HCT116 (cell line): Measurements from ENCODE around the gene SLAIN2. TPM values are rescaled to one million over a fixed set of nuclear protein-coding genes. Genes with fewer than 3 reads are reported as not detected.

Source experiments
- ATAC-seq: fragments of 200-7000 bp; cut with Tn5 transposase; 2 replicates; pipeline ENCODE4 v1.9.1; 2020; ENCODE audit warnings: mild to moderate bottlenecking, moderate library complexity
- BruUV-seq: library from RNA; stranded (reverse); fragments of 400-500 nt; replicated peaks from 2 replicates; lab custom pipeline; 2021; lab: Mats Ljungman, UMichigan
- CTCF ChIA-PET: fragments of 300-600 bp; sonication (Branson Sonifier 250); formaldehyde crosslinking; loops from one replicate; lab custom pipeline; 2021; ENCODE audit warnings: antibody characterized with exemption; lab: Charles Lee
- POLR2A ChIA-PET: fragments of 300-600, 350-600 bp; sonication (Branson Sonifier 250); formaldehyde crosslinking; loops from one replicate; lab custom pipeline; 2021; ENCODE audit warnings: antibody characterized with exemption; lab: Charles Lee
- RAD21 ChIA-PET, 2 experiments: fragments of 300-600 bp; sonication (Branson Sonifier 250); formaldehyde crosslinking; loops; one replicate each; lab custom pipeline; 2023; ENCODE audit warnings: low total read pairs in 2 of 2; ENCODE audit not compliant: uncharacterized antibody in 2 of 2, unreplicated experiment in 2 of 2, low non-redundant PET in 1 of 2; lab: Charles Lee
- DNase-seq: peaks from one replicate; pipeline ENCODE4 v3.0.0-alpha.2; 2010; ENCODE audit warnings: low read depth, low spot score
- H2AFZ ChIP-seq: fragments of 200-600 bp; shearing (Covaris generic), sonication (generic); 2 replicates; pipeline ENCODE4 v1.6.1; 2017; ENCODE audit warnings: low read depth, mixed run types, mixed read lengths, antibody characterized with exemption, low read length; ENCODE audit not compliant: poor library complexity, severe bottlenecking
- H3K27ac ChIP-seq: 2 replicates; pipeline ENCODE4 v1.5.1; 2012; ENCODE audit warnings: low read depth, low read length
- H3K27me3 ChIP-seq: fragments of 200-600 bp; sonication (generic); 2 replicates; pipeline ENCODE4 v1.6.1; 2016; ENCODE audit warnings: mixed run types, low read length, mixed read lengths; ENCODE audit not compliant: insufficient read depth
- H3K36me3 ChIP-seq, 2 experiments: fragments of 200-500 bp in 1 of 2; fragments of 200-600 bp in 1 of 2; sonication (Bioruptor generic) in 1 of 2; sonication (generic) in 1 of 2; 2 replicates each; pipeline versions ENCODE4 v1.5.1 to v1.6.1; 2014 to 2016; ENCODE audit warnings: low read length in 2 of 2, inconsistent platforms in 1 of 2, mixed read lengths in 1 of 2, mixed run types in 1 of 2; ENCODE audit not compliant: insufficient read depth in 2 of 2, control insufficient read depth in 1 of 2
- H3K4me1 ChIP-seq, 2 experiments: fragments of 200-600 bp in 1 of 2; sonication (generic) in 1 of 2; 2 replicates each; pipeline versions ENCODE4 v1.5.1 to v1.6.1; 2012 to 2017; ENCODE audit warnings: low read length in 2 of 2, inconsistent platforms in 1 of 2, mild to moderate bottlenecking in 1 of 2, mixed read lengths in 1 of 2, mixed run types in 1 of 2, moderate library complexity in 1 of 2; ENCODE audit not compliant: insufficient read depth in 2 of 2, control insufficient read depth in 1 of 2
- H3K4me2 ChIP-seq: fragments of 200-600 bp; sonication (generic); 2 replicates; pipeline ENCODE4 v1.6.1; 2017; ENCODE audit warnings: mixed run types, low read length, mixed read lengths
- H3K4me3 ChIP-seq, 2 experiments: fragments of 200-600 bp in 1 of 2; sonication (generic) in 1 of 2; replicated peaks in 1 of 2; 2 replicates each; pipeline ENCODE4 v1.5.1; 2011 to 2016; ENCODE audit warnings: low read length in 2 of 2, control low read depth in 1 of 2, low read depth in 1 of 2, mild to moderate bottlenecking in 1 of 2, mixed read lengths in 1 of 2, mixed run types in 1 of 2
- H3K79me2 ChIP-seq: fragments of 200-600 bp; sonication (generic); 2 replicates; pipeline ENCODE4 v1.6.1; 2017; ENCODE audit warnings: mild to moderate bottlenecking, mixed run types, low read length, moderate library complexity, mixed read lengths; ENCODE audit not compliant: insufficient read depth
- H3K9ac ChIP-seq: fragments of 200-600 bp; sonication (generic); 2 replicates; pipeline ENCODE4 v1.6.1; 2016; ENCODE audit warnings: low read length, mixed read lengths
- H3K9me2 ChIP-seq: fragments of 200-600 bp; sonication (generic), shearing (Covaris generic); 2 replicates; pipeline ENCODE4 v1.6.1; 2017; ENCODE audit warnings: mixed run types, mild to moderate bottlenecking, moderate library complexity; ENCODE audit not compliant: insufficient read depth
- H3K9me3 ChIP-seq, 2 experiments: fragments of 200-500 bp in 1 of 2; fragments of 200-600 bp in 1 of 2; sonication (Bioruptor generic) in 1 of 2; sonication (generic) in 1 of 2; 2 replicates each; pipeline ENCODE4 v1.6.1; 2014 to 2017; ENCODE audit warnings: low read length in 2 of 2, mixed read lengths in 2 of 2, inconsistent platforms in 1 of 2, low read depth in 1 of 2, mild to moderate bottlenecking in 1 of 2, mixed run types in 1 of 2, moderate library complexity in 1 of 2; ENCODE audit not compliant: control insufficient read depth in 1 of 2, insufficient read depth in 1 of 2
- H4K20me1 ChIP-seq: fragments of 200-600 bp; sonication (generic), shearing (Covaris generic); 2 replicates; pipeline ENCODE4 v1.6.1; 2017; ENCODE audit warnings: mixed run types, mild to moderate bottlenecking, moderate library complexity; ENCODE audit not compliant: insufficient read depth
- CTCF ChIP-seq, 3 experiments: fragments of 200-600 bp in 1 of 3; sonication (generic) in 1 of 3; IDR thresholded peaks in 2 of 3; conservative IDR thresholded peaks in 1 of 3; 2 replicates each; pipeline ENCODE4 v1.5.1; 2012 to 2017; ENCODE audit warnings: low read depth in 2 of 3, low read length in 2 of 3, antibody characterized with exemption in 1 of 3, borderline replicate concordance in 1 of 3, control low read depth in 1 of 3, mild to moderate bottlenecking in 1 of 3, mixed read lengths in 1 of 3, mixed run types in 1 of 3, moderate library complexity in 1 of 3; ENCODE audit not compliant: insufficient read depth in 1 of 3
- FOSL1 ChIP-seq: IDR thresholded peaks from 2 replicates; pipeline ENCODE4 v1.6.1; 2012; ENCODE audit warnings: low read depth
- JUND ChIP-seq: IDR thresholded peaks from 2 replicates; pipeline ENCODE4 v1.6.1; 2012
- POLR2A ChIP-seq: IDR thresholded peaks from 2 replicates; pipeline ENCODE4 v1.7.0; 2011; ENCODE audit warnings: borderline replicate concordance; ENCODE audit not compliant: insufficient read depth, insufficient read length; ENCODE audit errors: extremely low read depth
- POLR2AphosphoS5 ChIP-seq: IDR thresholded peaks from 2 replicates; pipeline ENCODE4 v1.6.1; 2011; ENCODE audit warnings: mild to moderate bottlenecking, low read depth, low read length, moderate library complexity
- RAD21 ChIP-seq: IDR thresholded peaks from 2 replicates; pipeline ENCODE4 v1.6.1; 2012; ENCODE audit warnings: low read depth, mild to moderate bottlenecking
- SIN3A ChIP-seq: IDR thresholded peaks from 2 replicates; pipeline ENCODE4 v1.6.1; 2012; ENCODE audit warnings: low read depth
- TCF7L2 ChIP-seq: IDR thresholded peaks from 2 replicates; pipeline ENCODE4 v1.7.0; 2011; ENCODE audit warnings: borderline replicate concordance, inconsistent platforms; ENCODE audit not compliant: insufficient read depth, insufficient read length; ENCODE audit errors: extremely low read depth
- YY1 ChIP-seq: IDR thresholded peaks from 2 replicates; pipeline ENCODE4 v1.6.1; 2011; ENCODE audit warnings: low read length, low read depth, moderate library complexity, mild to moderate bottlenecking; ENCODE audit not compliant: insufficient replicate concordance; ENCODE audit errors: extremely low read depth
- ZFX ChIP-seq: fragments of 450-650 bp; IDR thresholded peaks from 2 replicates; pipeline ENCODE4 v1.6.1; 2017
- ZNF274 ChIP-seq: fragments of 200-500 bp; sonication (Bioruptor generic); IDR thresholded peaks from 2 replicates; pipeline ENCODE4 v1.6.1; 2014; ENCODE audit warnings: mild to moderate bottlenecking, low read depth, low read length, inconsistent platforms
- intact Hi-C: fragments of 100-400 bp; cut with micrococcal nuclease; formaldehyde crosslinking; loops from 2 replicates; pipeline ENCODE4 v1.10.0; 2022
- total RNA-seq: library from RNA; stranded (reverse); gene quantifications from one replicate; pipeline ENCODE4 v1.2.1, GENCODE V29; 2021; ENCODE audit not compliant: unreplicated experiment
- TF ChIP-seq, protein P1 (sequence below): IDR thresholded peaks from 2 replicates; pipeline ENCODE4 v1.6.1; 2011; ENCODE audit warnings: mild to moderate bottlenecking, low read length, moderate library complexity; ENCODE audit not compliant: insufficient replicate concordance; ENCODE audit errors: extremely low read depth

The SLAIN2 gene
- total RNA-seq, 1 experiment from 2014 or later, result 50.3 TPM

DNA sequence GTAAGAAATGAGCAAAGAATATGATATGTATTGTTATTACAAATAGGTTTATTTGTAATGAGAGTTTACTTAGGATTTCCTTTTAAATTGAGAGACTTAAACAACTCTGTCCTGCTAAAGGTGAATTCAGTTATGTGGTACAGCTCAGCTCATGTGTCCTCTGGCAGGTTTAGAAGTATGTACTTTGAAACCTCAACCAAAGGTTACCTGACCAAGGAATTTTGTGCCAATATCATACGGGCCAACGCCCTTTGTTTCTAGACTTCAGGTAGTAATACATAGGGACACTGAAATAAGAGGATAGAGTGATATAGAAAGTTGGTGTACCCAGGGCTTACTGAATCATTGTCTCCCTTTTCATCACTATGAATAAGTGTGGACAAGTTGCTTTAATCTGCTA is 25.7 kb downstream of the SLAIN2 start:
- no peak for DNase-seq
- ChIA-PET RAD21 (no interaction called here), CTCF (no interaction called here), POLR2A (interaction anchor here (0.8 kb wide), 1 partner anchor 11 kb away, joined by 3 read pairs; no protein-coding TSS in a partner anchor)
- peaks cover 6% of the 10 kb centered on the region; the same call in 1 of the 2 replicates for H4K20me1 ChIP-seq
- intact Hi-C loops, result no loop called here
- no peak overlapping the region for H2AFZ ChIP-seq
- no peak overlapping the region for H3K4me2 ChIP-seq
- no peak for ATAC-seq
- H3K9me2 ChIP-seq, result no peaks in the 10 kb centered on the region
- H3K27ac ChIP-seq, result no peak overlapping the region
- no TSS peak for BruUV-seq
- no peaks in the 10 kb centered on the region for H3K9me3 ChIP-seq
- H3K36me3 ChIP-seq, result no peaks in the 10 kb centered on the region
- H3K4me1 ChIP-seq, result no peaks in the 10 kb centered on the region
- H3K9ac ChIP-seq, result no peak overlapping the region
- no peak for TF ChIP-seq ZFX
- H3K79me2 ChIP-seq, result peaks cover 30% of the 10 kb centered on the region
- H3K27me3 ChIP-seq, result no peaks in the 10 kb centered on the region
- no peak overlapping the region for H3K4me3 ChIP-seq

DNA sequence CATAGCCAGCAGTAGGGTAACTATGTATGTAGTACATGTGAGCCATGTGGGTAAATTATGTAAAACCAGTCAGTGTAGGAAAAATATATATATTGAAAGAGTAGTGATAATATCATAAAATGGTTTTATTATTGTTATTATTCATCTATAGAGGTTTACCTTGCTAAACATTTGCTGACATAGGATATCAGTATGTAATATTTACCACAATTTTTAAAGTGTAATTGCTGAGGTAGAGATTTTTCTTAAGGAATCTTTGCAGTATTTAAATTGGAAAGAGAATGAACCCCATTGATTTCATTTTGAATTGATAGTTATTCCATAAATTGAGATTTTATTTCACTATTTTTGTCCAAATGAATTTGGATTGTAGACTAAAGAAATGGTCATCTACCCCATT is 27.1 kb downstream of the SLAIN2 start:
- Histone ChIP-seq H4K20me1 (peaks cover 6% of the 10 kb centered on the region; the same call in 1 of the 2 replicates), H3K4me2 (no peak overlapping the region), H3K4me1 (no peaks in the 10 kb centered on the region), H3K9ac (no peak overlapping the region), H3K9me2 (no peaks in the 10 kb centered on the region), H3K36me3 (no peaks in the 10 kb centered on the region), H3K27me3 (no peaks in the 10 kb centered on the region), H3K9me3 (no peaks in the 10 kb centered on the region), H3K79me2 (peaks cover 26% of the 10 kb centered on the region), H2AFZ (no peak overlapping the region), H3K4me3 (no peak overlapping the region), H3K27ac (no peak overlapping the region)
- ChIA-PET RAD21 (no interaction called here), CTCF (no interaction called here), POLR2A (no interaction called here)
- DNase-seq (no peak), ATAC-seq (no peak)
- no peak for TF ChIP-seq JUND
- TF ChIP-seq CTCF (IDR thresholded peaks at IDR 0.05 in 2 of 3, conservative IDR thresholded peaks at IDR 0.05 in 1 of 3; ENCODE audit: borderline replicate concordance in 1 of 3, insufficient read depth in 1 of 3, low read depth in 2 of 3, low read length in 2 of 3), result no peak
- TF ChIP-seq TCF7L2, result no peak
- TF ChIP-seq YY1, result no peak
- no peak for TF ChIP-seq RAD21
- no peak for TF ChIP-seq POLR2A
- TF ChIP-seq, protein P1, sequence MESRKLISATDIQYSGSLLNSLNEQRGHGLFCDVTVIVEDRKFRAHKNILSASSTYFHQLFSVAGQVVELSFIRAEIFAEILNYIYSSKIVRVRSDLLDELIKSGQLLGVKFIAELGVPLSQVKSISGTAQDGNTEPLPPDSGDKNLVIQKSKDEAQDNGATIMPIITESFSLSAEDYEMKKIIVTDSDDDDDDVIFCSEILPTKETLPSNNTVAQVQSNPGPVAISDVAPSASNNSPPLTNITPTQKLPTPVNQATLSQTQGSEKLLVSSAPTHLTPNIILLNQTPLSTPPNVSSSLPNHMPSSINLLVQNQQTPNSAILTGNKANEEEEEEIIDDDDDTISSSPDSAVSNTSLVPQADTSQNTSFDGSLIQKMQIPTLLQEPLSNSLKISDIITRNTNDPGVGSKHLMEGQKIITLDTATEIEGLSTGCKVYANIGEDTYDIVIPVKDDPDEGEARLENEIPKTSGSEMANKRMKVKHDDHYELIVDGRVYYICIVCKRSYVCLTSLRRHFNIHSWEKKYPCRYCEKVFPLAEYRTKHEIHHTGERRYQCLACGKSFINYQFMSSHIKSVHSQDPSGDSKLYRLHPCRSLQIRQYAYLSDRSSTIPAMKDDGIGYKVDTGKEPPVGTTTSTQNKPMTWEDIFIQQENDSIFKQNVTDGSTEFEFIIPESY, result no peak
- TF ChIP-seq SIN3A, result no peak
- TF ChIP-seq ZFX, result no peak
- no peak for TF ChIP-seq POLR2AphosphoS5
- no peak for TF ChIP-seq ZNF274
- TF ChIP-seq FOSL1, result no peak
- no TSS peak for BruUV-seq
- intact Hi-C loops, result no loop called here
